ENCODE data around the gene MMP3. TPM values are rescaled to one million over a fixed set of nuclear protein-coding genes. Genes with fewer than 3 reads are reported as not detected.

The MMP3 gene
- total RNA-seq, 1 experiment from 2014 or later = not detected

DNA sequence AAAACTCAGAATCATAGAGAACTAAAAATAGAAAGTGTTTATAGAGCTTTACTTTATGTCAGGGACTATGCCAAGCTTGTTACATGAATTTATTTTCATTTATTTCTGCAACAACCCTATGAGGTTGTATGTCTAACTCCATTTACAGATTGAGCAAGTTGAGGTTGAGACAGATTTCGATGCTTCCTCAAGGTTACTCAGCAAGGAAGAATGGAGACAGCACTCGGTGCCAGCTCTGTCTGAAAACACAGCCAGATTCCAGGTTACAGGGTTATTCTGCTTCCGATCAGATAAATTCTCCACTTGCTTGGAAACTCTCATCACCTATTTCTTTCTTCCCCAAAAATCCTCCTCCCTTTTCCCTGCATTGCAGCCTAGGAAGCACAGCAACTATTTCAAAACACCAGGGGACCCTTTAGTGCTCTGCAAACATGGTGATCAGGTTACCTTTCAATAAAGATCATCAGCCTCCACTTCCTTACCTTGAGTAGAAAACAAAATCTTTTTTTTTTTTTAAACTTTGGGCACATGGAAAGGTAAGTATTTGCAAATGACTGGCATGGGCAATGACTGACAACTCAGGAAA, 7.0 kb downstream of the MMP3 start:
- no peak overlapping the region for H3K14ac ChIP-seq (ENCODE audit: insufficient read depth, low read length)
- no peak overlapping the region for H3T11ph ChIP-seq (ENCODE audit: low read length)
- no peaks in the 10 kb centered on the region for H3K27me3 ChIP-seq (ENCODE audit: insufficient read depth, low read length)
- H4K91ac ChIP-seq (ENCODE audit: insufficient read length, low read depth, low read length) = no peak overlapping the region
- no peaks in the 10 kb centered on the region for H3K36me3 Mint-ChIP-seq (ENCODE audit: insufficient read depth in 1 of 3, low read depth in 3 of 3)
- H4K5ac ChIP-seq (ENCODE audit: insufficient read length, low read depth, low read length) = no peak overlapping the region
- peaks cover 3% of the 10 kb centered on the region; the same call in 1 of the 2 replicates for H3K4me1 ChIP-seq (ENCODE audit: insufficient read depth, low read length)
- WGBS (ENCODE audit: extremely low coverage, insufficient read length, low lambda C conversion rate) = no CpG with 5 or more reads among the region's 3 CpGs
- H2BK5ac ChIP-seq (ENCODE audit: insufficient read length, low read length) = no peak overlapping the region
- TF ChIP-seq, protein P1, sequence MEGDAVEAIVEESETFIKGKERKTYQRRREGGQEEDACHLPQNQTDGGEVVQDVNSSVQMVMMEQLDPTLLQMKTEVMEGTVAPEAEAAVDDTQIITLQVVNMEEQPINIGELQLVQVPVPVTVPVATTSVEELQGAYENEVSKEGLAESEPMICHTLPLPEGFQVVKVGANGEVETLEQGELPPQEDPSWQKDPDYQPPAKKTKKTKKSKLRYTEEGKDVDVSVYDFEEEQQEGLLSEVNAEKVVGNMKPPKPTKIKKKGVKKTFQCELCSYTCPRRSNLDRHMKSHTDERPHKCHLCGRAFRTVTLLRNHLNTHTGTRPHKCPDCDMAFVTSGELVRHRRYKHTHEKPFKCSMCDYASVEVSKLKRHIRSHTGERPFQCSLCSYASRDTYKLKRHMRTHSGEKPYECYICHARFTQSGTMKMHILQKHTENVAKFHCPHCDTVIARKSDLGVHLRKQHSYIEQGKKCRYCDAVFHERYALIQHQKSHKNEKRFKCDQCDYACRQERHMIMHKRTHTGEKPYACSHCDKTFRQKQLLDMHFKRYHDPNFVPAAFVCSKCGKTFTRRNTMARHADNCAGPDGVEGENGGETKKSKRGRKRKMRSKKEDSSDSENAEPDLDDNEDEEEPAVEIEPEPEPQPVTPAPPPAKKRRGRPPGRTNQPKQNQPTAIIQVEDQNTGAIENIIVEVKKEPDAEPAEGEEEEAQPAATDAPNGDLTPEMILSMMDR (conservative IDR thresholded peaks at IDR 0.05) = no peak
- H4K20me1 ChIP-seq (ENCODE audit: control insufficient read depth, insufficient read depth, insufficient read length) = no peaks in the 10 kb centered on the region
- no peak overlapping the region for H2BK12ac ChIP-seq (ENCODE audit: insufficient read length, low read depth, low read length)
- no peak for DNase-seq
- H3K27ac ChIP-seq (ENCODE audit: insufficient read length, low read depth, low read length) = no peak overlapping the region
- H3K18ac ChIP-seq (ENCODE audit: insufficient read length, low read depth, low read length) = no peak overlapping the region
- H3K4me1 Mint-ChIP-seq = peaks cover 15 to 19% of the 10 kb centered on the region in 2 experiments
- H3K4me3 Mint-ChIP-seq = no peak overlapping the region
- H2BK20ac ChIP-seq (ENCODE audit: low read depth, low read length, poor library complexity, severe bottlenecking) = no peak overlapping the region
- no peak overlapping the region for H3K23ac ChIP-seq (ENCODE audit: insufficient read length, low read depth, low read length)
- no peaks in the 10 kb centered on the region for H3K79me2 ChIP-seq (ENCODE audit: insufficient read depth, low read length)
- peak overlapping the region in 2 of 3 experiments; percentile 71 to 84; a peak in 2 of 7 replicates for H3K27ac Mint-ChIP-seq
- H2BK15ac ChIP-seq (ENCODE audit: low read depth, low read length) = no peak overlapping the region
- no peak overlapping the region for H3K9ac ChIP-seq (ENCODE audit: extremely low read depth, insufficient read length, low read length)
- H2AFZ ChIP-seq (ENCODE audit: low read length) = no peak overlapping the region
- H3K56ac ChIP-seq (ENCODE audit: insufficient read length, low read depth, low read length) = no peak overlapping the region
- peaks cover 3% of the 10 kb centered on the region; the same call in 1 of the 2 replicates for H3K27me3 Mint-ChIP-seq (ENCODE audit: low read depth)
- no peak overlapping the region for H2AK5ac ChIP-seq (ENCODE audit: insufficient read length, low read length)
- H2BK120ac ChIP-seq (ENCODE audit: low read depth, low read length, poor library complexity, severe bottlenecking) = no peak overlapping the region
- H3K9me3 ChIP-seq (ENCODE audit: control insufficient read depth, low read depth, low read length) = no peaks in the 10 kb centered on the region
- H3K9me3 Mint-ChIP-seq = no peaks in the 10 kb centered on the region
- H3K79me1 ChIP-seq (ENCODE audit: insufficient read depth, low read depth, low read length, poor library complexity, severe bottlenecking) = no peaks in the 10 kb centered on the region
- no peak overlapping the region for H4K8ac ChIP-seq (replicated peaks; ENCODE audit: insufficient read length, low read depth, low read length)
- no peak overlapping the region for H3K4me2 ChIP-seq (ENCODE audit: insufficient read depth, insufficient read length, low read length)
- H3K23me2 ChIP-seq (ENCODE audit: insufficient read length, low read depth, low read length, poor library complexity, severe bottlenecking) = no peaks in the 10 kb centered on the region
- H3K4ac ChIP-seq (ENCODE audit: low read depth, low read length) = no peak overlapping the region
